ENCODE measurements around the gene SCART1.
"Not testable (repeated sequence)": the region's sequence is repeated elsewhere in the genome, so short reads cannot be mapped to it uniquely, and the experiment has no call there.

SCART1 gene

DNA sequence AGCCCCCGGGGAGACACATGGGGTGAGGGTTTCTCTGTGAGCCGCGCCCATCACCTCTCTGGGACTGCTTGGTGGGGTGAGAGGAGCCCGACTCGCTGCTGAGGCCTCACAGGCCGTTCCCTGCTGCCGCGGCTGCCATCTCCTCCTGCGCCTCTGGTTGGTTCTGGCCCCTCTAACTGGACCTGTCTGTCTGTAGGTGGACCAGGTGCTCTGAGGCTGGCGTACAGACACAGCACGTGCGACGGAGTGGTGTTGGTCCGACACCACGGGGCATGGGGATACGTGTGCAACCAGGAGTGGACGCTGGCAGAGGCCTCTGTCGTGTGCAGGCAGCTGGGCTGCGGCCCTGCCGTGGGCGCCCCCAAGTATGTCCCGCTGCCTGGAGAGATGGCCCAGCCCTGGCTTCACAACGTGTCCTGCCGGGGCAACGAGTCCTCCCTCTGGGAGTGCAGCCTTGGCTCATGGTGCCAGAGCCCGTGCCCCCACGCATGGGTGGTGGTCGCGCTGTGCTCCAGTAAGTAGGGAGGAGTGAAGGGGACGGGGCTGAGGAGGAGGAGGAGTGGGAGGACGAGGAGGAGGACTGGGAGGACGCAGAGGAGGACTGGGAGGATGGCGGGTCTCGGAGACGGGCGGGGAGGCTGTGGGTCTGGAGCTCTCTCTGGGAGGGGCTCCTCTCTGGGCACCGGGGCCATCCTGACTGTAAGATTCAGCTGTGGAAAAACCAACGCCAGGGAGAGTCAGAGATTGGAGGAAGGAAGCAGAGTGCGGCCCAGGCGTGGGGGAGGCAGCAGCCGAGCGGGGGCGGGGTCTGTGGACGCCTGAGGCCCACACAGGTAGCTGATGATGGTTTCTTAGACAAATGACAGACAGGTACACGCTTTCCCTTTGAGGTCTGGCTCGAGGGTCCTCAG is 2.6 kb downstream of the SCART1 start:
- DNase-seq (ENCODE audit: low read depth, low spot score), result no peak

DNA sequence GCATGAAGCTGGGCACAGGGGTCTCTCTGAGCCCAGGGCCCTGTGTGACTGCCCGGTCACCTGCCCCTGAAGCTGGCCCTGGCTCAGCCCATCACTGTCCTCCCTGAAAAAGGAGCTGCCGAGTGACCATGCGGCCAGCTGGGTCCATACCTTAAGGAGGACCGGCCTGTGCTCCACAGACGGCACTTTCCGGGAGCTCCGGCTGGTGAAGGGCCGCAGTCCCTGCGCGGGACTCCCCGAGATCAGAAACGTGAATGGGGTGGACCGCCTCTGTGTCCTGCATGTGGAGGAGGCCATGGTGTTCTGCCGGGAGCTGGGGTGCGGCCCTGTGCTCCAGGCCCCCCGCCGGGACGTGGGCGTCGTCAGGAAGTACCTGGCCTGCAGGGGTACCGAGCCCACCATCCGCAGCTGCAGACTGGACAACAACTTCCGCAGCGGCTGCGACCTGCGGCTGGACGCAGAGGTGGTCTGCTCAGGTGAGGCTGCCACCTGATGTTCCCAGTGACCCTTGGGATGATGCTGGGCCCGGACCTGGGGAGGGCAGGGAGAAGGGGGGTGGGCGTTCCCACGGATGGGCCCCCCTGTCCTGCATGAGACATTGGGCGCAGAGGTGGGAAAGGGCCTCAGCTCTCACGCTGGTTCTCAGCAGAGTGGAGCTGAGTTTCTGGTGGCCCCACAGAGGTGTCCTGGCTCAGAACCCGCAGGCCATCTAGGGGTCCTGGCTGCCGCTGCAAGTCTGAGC is 3.5 kb downstream of the SCART1 start:
- no peak for DNase-seq (ENCODE audit: low read depth, low spot score)

DNA sequence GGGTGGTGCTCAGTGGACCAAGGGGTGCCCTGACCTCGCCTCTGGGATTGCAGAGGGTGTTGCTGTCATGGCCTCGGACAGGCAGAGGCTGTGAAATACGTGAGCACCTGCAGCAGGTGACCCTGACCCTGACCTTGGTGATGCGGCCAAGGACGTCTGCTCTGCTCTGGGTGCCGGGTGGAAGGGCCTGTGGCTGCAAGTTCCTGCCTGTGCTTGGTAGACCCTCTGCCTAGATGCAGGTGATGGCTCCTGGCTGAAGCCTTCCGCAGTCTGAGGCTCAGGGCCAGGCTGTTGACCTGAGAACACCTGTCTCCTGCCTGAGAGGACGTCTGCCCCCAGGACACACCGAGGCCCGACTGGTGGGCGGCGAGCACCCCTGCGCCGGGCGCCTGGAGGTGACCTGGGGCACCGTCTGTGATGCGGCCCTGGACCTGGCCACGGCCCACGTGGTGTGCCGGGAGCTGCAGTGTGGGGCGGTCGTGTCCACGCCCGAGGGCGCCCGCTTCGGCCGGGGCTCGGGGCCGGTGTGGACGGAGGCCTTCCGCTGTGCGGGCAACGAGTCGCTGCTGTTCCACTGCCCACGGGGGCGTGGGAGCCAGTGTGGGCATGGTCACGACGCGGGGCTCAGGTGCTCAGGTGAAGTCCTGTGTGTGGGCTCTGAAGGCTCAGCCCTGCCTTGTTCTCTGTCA is 4.4 kb downstream of the SCART1 start:
- DNase-seq (ENCODE audit: low read depth, low spot score), result no peak

DNA sequence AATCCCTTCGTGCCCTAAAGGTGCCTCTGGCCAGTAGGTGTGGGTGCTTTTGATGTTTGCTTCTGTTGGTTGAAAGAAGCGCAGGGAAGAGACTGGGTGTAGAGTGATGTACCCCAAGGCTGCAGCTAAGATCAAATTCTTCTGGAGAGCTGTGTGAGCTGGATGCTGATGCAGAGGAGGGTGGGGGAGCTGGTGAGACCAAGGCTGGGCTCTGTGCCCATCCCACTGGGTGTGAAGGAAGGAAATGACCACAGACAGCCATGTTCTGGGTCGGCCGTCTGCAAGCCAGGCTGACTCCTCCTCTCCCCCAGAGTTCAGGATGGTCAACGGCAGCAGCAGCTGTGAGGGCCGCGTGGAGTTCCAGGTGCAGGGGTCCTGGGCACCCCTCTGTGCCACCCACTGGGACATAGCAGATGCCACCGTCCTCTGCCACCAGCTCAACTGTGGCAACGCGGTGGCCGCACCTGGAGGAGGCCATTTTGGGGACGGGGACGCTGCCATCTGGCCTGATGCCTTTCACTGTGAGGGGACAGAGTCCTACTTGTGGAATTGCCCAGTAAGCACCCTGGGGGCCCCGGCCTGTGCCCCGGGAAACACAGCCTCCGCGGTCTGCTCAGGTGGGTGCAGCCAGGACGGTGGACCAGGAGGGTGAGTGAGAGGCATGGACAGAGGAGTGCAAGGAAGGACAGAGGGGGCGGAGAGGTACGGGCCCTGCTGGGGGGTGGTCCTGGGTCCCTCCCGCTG is 5.1 kb downstream of the SCART1 start:
- DNase-seq (ENCODE audit: low read depth, low spot score), result no peak

DNA sequence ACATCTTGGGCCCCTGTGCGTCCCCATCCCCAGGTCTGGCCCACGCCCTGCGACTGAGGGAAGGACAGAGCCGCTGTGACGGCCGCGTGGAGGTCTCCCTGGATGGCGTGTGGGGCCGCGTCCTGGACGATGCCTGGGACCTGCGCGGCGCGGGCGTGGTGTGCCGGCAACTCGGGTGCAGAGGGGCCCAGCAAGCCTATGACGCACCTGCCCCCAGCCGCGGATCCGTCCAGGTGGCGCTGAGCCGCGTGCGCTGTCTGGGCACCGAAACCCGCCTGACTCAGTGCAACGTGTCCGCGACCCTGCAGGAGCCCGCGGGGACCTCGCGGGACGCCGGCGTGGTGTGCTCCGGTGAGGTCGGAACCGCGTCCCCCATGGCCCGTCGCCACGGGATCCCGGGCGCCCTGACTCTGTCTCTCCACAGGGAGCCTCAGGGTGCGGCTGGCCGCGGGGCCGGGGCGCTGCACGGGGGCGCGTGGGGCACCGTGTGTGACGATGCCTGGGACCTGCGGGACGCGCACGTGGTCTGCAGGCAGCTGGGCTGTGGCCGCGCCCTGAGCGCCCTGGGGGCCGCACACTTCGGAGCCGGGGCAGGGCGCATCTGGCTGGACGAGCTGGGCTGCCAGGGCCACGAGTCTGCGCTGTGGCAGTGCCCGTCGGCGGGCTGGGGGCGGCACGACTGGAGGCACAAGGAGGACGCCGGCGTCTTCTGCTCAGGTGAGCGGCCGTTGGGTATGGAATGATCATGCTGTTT is 5.9 kb downstream of the SCART1 start:
- DNase-seq (ENCODE audit: low read depth, low spot score), result no peak

DNA sequence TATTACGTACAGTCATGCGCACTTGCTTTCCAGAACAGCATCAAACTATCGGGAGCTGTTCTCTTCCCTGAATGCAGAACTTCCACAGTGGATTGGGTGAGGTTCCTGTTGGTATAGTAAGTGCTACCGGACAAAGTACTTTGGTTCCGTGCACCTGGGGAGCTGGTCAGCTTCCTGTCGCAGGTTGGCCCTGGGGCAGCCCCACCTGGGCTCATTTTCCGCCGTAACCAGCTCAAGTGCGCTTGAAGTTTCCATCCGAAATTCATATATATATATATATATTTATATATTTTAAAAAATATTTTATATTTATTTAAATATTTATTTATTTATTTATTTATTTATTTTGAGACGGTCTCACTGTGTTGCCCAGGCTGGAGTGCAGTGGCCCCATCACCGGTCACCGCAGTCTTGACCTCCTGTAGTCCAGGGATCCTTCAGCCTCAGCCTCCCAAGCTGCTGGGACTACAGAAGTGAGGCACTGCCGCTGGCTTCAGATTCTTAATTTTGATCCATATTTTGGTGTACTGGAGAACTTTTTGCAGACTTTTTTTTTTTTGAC is 6.5 kb downstream of the SCART1 start:
- no peak for DNase-seq (ENCODE audit: low read depth, low spot score)

DNA sequence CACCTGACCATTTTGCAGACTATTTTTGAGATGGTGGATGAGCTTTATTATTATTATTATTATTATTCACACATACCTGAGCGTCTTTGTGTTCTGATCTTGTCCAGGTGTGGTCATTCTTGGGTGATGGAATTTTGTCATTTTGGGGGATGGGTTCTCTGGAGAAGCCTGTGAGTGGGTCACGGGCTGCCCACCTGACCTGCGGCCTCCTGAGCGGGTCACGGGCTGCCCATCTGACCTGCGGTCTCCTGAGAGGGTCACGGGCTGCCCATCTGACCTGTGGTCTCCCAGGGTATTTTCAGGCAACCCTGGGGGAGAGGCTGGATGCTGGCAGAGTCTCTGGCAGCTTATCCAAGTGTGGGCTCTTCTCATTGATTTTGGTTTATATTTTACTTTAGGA is 7.3 kb downstream of the SCART1 start:
- no peak for DNase-seq (ENCODE audit: low read depth, low spot score)

DNA sequence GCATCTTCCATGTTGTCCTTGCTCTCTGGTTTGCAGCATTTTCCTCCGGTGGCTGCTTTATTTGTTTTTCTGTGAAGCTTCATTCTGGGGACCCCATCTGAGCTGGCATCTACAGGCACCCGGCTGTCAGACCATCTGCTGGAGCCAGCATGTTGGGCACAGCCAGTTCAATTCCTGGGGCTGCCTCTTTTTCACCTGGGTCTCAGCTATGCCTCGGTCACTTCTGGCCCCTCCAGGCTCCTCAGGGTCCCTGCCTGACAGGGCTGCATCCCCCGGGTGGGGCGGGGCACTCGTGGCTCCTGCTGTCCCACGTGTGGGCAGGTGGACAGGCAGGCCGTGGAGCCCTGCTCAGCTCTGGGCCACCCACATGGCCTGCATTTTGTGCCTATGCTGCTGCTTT is 8.1 kb downstream of the SCART1 start:
- DNase-seq (ENCODE audit: low read depth, low spot score), result no peak

DNA sequence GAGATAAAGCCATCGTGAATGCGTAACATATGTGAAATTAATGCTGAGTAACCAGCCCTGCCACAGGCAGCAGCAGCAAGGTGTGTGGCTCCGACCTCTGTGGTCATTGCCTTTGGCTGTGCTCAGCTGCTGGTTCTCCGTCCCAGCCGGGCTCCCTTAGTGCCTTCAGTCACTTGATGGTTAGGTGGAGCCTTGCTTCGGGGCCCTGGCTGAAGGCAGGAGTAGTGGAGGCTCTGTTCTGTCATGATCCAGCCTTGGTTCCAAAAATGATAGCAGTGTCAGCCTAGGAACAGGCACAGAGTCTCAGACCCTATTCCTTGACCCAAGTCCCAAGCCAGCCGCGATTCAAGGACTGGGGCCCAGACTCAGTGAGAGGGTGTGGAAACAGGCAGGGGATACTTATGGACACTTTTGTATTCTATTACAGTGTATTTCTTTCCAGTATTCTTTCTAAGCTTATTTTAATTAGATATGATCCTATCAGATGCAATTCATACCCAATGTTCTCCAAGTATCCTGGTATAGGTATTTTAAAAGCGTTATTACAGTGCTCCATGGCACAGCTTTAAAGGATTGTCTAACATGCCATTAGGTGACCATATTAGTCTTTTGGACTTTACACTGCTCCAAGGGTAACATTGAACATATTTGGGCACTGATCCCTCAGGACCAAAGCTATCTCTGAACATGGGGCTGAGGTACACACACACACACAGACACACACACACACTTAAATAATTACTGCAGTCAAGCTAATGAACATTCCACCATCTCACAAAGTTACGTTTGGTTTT is 9.0 kb downstream of the SCART1 start:
- DNase-seq (ENCODE audit: low read depth, low spot score), result no peak

DNA sequence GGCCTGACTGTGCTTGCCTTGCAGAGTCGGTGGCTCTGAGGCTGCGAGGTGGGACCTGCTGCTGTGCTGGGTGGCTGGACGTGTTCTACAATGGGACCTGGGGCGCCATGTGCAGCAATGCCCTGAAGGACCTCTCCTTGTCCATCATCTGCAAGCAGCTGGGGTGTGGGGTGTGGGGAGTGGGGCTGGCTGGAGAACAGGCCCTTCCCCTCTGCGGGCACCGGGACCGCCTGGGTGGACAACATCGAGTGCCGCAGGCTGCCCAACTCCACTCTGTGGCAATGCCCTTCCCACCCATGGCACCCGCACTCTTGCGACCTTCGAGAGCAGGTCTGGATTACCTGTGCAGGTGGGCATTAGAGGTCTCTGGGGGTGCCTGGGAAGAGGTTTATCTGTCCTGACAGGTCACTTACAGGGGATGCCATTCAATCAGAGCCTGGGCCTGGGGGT is 10.9 kb downstream of the SCART1 start:
- DNase-seq (ENCODE audit: low read depth, low spot score), result no peak

DNA sequence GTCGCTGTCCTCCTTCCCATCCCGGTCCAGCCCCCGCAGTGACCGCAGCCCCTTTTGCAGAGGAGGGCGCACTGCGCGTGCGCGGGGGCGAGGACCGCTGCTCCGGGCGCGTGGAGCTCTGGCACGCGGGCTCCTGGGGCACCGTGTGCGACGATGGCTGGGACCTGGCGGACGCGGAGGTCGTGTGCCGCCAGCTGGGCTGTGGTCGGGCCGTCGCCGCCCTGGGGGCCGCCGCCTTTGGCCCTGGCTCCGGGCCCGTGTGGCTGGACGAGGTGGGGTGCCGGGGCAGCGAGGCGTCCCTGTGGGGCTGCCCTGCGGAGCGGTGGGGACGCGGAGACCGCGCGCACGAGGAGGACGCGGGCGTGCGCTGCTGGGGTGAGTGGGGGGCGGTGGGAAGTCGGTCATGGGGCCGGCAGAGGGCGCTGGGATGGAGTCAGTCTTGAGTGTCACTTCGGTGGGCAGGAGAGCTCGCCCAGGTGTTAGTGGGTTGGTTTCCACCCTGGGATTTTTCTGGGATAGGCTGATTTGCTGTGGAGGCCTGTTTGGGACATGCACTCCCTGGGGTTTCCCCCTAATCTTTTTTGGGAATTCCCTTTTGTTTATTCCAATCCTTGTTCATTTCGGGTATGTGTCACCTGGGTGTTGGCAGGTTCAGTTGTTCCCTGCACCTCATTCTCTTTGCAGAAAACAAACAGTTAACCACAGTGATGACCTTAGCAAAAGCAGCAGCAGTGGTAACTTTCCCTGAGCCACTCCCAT is 11.6 kb downstream of the SCART1 start:
- DNase-seq (ENCODE audit: low read depth, low spot score), result no peak

DNA sequence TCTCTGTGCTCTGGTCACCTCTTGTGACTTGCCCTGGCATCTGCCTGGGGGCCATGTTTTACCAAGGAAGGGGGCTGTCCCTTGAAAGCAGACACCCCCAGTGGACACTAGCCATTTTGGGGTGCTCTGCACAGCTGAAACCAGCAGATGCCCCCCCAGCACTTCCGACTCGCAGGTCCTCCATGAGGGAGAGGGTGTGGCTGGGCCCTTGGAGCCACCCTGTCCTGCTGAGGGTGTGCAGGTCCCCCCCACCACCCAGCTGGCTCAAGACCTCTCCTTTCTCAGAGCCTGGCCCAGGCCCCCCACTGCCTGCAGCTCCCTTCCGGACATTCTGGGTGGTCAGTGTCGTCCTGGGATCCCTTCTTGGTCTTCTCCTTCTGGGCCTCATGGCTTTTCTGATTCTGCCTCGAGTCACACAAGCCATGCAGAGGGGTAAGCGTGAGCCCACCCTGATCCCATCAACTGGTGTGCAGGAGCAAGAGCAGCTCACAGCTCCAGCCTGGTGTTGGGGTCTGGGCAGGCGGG is 12.3 kb downstream of the SCART1 start:
- DNase-seq (ENCODE audit: low read depth, low spot score), result no peak

DNA sequence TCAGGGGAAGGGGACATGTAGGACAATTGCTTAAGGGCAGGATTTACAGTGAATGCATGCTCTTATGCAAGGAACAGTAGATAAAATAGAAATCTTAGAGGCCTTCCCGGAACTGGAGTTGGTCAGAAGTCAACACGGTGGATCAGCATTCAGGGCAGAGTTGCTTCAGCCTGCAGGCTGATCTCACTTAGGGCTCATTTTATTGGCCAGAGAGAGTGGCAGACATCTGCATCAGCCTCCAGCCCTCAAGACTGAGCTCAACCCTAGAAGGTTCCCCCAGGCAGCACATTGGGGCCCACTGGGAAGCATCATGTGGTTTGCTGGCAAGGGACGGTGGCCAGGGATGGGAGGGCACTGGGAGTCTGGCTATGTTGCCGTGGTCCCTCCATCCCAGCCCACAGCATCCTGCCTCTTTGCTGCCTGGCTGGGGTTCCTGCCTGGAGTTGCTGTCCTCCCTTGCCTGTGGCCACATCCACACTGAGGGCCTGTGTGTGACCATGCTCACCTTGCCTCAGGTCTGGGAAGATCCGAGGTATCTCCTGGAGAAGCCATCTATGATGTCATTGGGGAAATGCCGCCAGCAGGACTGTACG is 13.0 kb downstream of the SCART1 start:
- no peak for DNase-seq (ENCODE audit: low read depth, low spot score)

DNA sequence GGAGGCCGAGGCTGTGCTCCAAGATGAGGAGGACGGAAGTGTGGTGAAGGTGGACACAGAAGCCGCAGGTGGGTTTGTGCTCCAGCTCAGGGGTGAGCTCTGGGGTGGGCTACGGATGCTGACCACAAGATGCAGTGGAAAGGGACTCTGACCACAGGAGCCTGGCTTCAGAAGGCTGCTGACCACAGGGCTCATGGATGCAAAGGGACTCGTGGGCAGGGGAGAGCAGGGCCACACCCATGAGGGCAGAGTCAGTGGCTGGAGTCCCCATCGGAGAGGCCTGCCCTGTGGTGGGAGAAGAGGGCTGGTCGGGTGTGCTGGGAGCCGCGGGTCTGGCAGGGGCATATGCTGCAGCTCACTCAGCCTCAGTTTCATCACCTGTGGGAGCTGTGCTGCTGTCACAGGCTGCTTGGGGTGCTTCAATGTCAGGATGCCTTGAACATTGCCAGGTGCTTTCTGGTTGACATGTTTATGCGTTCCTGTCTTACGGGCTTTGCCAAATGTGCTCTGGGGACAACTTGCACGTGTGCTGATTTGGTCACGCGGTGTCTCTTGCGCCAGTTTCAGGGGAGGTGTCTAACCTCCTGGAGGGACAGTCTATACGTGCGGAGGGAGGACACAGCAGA is 13.7 kb downstream of the SCART1 start:
- no peak for DNase-seq (ENCODE audit: low read depth, low spot score)

DNA sequence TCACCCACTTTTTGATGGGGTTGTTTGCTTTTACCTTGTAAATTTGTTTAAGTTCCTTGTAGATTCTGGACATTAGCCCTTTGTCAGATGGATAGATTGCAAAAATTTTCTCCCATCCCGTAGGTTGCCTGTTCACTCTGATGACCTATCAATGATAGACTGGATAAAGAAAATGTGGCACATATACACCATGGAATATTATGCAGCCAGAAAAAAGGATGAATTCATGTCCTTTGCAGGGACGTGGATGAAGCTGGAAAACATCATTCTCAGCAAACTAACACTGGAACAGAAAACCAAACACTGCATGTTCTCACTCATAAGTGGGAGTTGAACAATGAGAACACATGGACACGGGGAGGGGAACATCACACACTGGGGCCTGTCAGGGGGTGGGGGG is 15.5 kb downstream of the SCART1 start:
- DNase-seq (ENCODE audit: low read depth, low spot score), result not testable (repeated sequence)

DNA sequence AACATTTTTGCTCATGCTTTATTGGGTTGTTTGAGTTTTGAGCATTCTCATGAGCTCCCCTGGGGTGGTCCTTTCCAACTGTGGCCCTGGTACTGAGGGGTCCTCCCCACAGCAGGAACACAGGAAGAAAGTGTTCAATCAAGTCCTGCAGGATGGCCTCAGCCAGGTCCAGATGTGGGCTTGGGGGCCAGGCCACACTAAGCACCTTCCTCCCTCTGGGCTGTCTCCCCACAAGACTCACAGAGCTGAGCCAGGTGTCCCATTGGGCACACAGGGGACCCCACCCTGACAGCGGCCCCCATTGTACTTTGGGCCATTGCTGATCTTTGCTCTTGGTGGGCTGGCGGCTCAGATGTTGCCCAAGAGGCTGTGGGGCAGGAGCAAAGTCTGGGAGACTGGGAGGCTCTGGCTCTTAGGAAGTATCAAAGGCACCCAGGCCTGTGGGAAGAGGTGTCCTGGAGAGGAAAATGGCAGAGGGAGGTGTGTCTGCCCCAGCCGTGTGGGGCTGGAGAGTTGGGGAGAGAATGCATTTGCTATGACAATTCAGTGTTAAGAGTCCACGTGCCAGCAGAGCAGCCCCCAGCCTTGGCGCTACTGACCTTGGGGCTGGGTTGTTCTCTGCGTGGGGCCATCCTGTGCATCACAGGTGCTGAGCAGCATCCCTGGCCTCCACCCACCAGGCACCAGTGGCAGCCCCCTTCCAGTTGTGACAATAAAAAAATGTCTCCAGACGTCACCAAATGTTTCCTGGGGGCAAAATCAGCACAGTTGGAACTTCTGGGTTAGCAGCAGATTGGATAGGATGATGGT is 17.8 kb downstream of the SCART1 start:
- DNase-seq (ENCODE audit: low read depth, low spot score), result no peak

DNA sequence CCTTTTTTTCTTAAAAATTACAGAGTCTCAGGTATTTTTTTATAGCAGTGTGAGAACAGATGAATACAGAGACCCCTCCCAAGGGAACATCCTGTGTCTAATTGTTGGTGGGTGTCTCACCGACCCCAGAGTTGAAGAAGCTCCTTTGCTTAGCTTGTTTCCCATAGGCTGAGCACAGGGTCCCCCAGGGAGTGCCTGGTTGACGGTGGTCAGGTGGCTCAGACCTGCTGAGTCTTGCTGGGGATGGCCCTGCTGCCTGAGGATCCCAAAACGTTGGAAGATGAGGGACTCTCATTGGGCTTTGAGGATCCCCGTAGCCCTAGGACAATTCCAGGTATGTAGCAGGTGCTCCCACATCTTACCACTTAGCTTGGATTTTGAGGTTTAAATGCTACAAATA is 19.5 kb downstream of the SCART1 start:
- DNase-seq (ENCODE audit: low read depth, low spot score), result no peak
